Prostate gland (tissue), 2 donors: ENCODE measurements around the gene YY2.

Source experiments
- CTCF ChIP-seq, 4 experiments: fragments of 200-600 bp in 2 of 4; fragments of 450-650 bp in 2 of 4; sonication (generic) in 2 of 4; IDR thresholded peaks; 1 replicate in 3 of 4; 2 replicates in 1 of 4; pipeline ENCODE4 v1.5.1; 2016 to 2019; ENCODE audit warnings: antibody characterized with exemption in 4 of 4, mild to moderate bottlenecking in 2 of 4, moderate library complexity in 2 of 4
- POLR2A ChIP-seq: fragments of 450-650 bp; IDR thresholded peaks from one replicate; pipeline ENCODE4 v1.6.1; 2016; ENCODE audit warnings: antibody characterized with exemption, mild to moderate bottlenecking

DNA sequence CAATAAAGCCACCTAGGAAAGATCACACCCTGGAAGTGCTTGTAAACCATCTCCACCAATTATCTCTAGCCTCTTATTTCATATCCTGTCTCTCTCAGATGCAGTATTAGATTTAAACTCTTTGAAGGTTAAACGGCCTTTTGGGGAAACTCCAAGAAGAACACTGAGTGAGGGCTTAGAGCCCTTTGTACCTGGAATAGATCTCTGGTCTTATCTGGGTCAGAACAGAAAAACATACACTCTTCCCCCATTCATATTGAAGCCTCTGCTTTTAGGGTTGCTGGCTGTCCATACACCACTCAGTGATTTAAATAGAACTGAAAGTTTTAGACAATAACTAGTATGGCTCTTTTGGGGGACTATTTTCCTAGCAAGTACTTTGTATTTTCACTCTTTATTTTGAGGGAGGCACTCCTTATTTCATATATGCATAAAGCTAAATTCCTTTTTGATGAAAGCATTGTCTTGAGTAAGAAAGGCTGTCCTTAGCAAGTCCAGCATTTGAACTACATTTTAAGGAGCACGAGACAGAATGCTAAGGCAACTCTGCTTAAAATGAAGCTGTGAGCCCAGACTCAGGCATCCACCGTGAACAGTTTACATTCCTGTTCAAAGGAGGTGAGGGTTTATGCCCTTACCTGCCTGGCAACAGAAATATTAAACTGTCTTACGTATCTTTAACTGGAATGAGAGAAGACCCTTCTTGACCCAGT lies 17.4 kb downstream of the YY2 start:
- TF ChIP-seq CTCF (IDR thresholded peaks at IDR 0.05) = no peak
- TF ChIP-seq POLR2A = no peak
